ENCODE results near the gene MEIS2.

- TF ChIP-seq HMGA1 (CRISPR knock-in tag; conservative IDR thresholded peaks at IDR 0.05) = no peak
- TF ChIP-seq CHD2 (IDR thresholded peaks at IDR 0.05; ENCODE audit: low read depth, low read length) = no peak
- peak; percentile 47; the same call in 1 of the 2 replicates for TF ChIP-seq FOSL2 (CRISPR knock-in tag; IDR thresholded peaks at IDR 0.05)
- no peak for TF ChIP-seq CTCF (CRISPR knock-in tag; IDR thresholded peaks at IDR 0.05)
- TF ChIP-seq MAZ (IDR thresholded peaks at IDR 0.05; ENCODE audit: borderline replicate concordance, low read depth, low read length) = no peak
- no peak for TF ChIP-seq MAZ (CRISPR knock-in tag; IDR thresholded peaks at IDR 0.05; ENCODE audit: low read depth)
Measured at GRCh38 chr15:37040072-37040742, 60.1 kb downstream of the MEIS2 start.

Data from HepG2 (cell line).